HCT116 (cell line): ENCODE results near the gene APBA2.

Experiments
- CTCF ChIP-seq, 3 experiments: fragments of 200-600 bp in 1 of 3; sonication (generic) in 1 of 3; IDR thresholded peaks in 2 of 3; conservative IDR thresholded peaks in 1 of 3; 2 replicates each; pipeline ENCODE4 v1.5.1; 2012 to 2017; ENCODE audit warnings: low read depth in 2 of 3, low read length in 2 of 3, antibody characterized with exemption in 1 of 3, borderline replicate concordance in 1 of 3, control low read depth in 1 of 3, mild to moderate bottlenecking in 1 of 3, mixed read lengths in 1 of 3, mixed run types in 1 of 3, moderate library complexity in 1 of 3; ENCODE audit not compliant: insufficient read depth in 1 of 3
- EZH2phosphoT487 ChIP-seq: fragments of 200-600 bp; IDR thresholded peaks from 2 replicates; pipeline ENCODE4 v1.6.1; 2018; ENCODE audit warnings: antibody characterized with exemption, borderline replicate concordance
- POLR2A ChIP-seq: IDR thresholded peaks from 2 replicates; pipeline ENCODE4 v1.7.0; 2011; ENCODE audit warnings: borderline replicate concordance; ENCODE audit not compliant: insufficient read depth, insufficient read length; ENCODE audit errors: extremely low read depth
- REST ChIP-seq: IDR thresholded peaks from 2 replicates; pipeline ENCODE4 v1.6.1; 2012; ENCODE audit warnings: low read depth
- TF ChIP-seq, protein P1 (sequence below): IDR thresholded peaks from 2 replicates; pipeline ENCODE4 v1.6.1; 2011; ENCODE audit warnings: mild to moderate bottlenecking, low read length, moderate library complexity; ENCODE audit not compliant: insufficient replicate concordance; ENCODE audit errors: extremely low read depth

GRCh38 chr15:29040370-29040751 is 154.6 kb downstream of the APBA2 start:
- TF ChIP-seq CTCF (IDR thresholded peaks at IDR 0.05 in 2 of 3, conservative IDR thresholded peaks at IDR 0.05 in 1 of 3; ENCODE audit: borderline replicate concordance in 1 of 3, insufficient read depth in 1 of 3, low read depth in 2 of 3, low read length in 2 of 3), result no peak
- TF ChIP-seq EZH2phosphoT487, result no peak
- TF ChIP-seq POLR2A, result no peak
- TF ChIP-seq, protein P1, sequence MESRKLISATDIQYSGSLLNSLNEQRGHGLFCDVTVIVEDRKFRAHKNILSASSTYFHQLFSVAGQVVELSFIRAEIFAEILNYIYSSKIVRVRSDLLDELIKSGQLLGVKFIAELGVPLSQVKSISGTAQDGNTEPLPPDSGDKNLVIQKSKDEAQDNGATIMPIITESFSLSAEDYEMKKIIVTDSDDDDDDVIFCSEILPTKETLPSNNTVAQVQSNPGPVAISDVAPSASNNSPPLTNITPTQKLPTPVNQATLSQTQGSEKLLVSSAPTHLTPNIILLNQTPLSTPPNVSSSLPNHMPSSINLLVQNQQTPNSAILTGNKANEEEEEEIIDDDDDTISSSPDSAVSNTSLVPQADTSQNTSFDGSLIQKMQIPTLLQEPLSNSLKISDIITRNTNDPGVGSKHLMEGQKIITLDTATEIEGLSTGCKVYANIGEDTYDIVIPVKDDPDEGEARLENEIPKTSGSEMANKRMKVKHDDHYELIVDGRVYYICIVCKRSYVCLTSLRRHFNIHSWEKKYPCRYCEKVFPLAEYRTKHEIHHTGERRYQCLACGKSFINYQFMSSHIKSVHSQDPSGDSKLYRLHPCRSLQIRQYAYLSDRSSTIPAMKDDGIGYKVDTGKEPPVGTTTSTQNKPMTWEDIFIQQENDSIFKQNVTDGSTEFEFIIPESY, result no peak
- TF ChIP-seq REST, result no peak
